ENCODE results near the gene HDAC4.

HDAC4 gene

DNA sequence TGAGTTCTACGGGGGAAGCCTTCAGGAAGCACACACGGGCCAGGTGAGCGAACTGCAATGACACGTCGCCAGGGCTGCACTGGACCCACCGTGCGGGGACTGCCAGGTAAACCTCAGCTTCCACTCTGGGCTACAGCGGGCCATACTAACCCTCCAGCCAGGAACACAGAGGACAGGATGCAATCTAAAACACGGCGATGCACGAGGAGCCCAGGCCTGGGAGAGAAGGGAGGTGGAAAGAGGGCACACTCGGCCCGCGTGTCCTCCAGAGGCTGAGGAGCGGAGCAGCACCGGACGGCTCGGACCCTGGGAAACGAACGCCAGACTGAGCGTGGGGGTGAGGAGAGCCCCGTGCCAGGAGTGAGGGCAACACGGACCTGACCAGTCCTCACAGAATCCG is 69.3 kb downstream of the HDAC4 start:
- H3K9me3 ChIP-seq (ENCODE audit: insufficient read depth, low read depth, low read length): no peaks in the 10 kb centered on the region
- H3F3A ChIP-seq (ENCODE audit: low read depth): peaks cover 3% of the 10 kb centered on the region; the same call in 1 of the 2 replicates
- peak overlapping the region; percentile 80 for H3K4me2 ChIP-seq (ENCODE audit: low read depth, low read length, poor library complexity, severe bottlenecking)
- peak overlapping the region; percentile 71 for H3K4me3 ChIP-seq (ENCODE audit: low read length, poor library complexity, severe bottlenecking)
- peaks cover 55% of the 10 kb centered on the region; the same call in 1 of the 2 replicates for H3K79me2 ChIP-seq (ENCODE audit: insufficient read depth, low read length)
- H3K9me2 ChIP-seq (replicated peaks; ENCODE audit: low read depth, low read length): no peaks in the 10 kb centered on the region
- H2AFZ ChIP-seq (ENCODE audit: low read length): peak overlapping the region; percentile 41
- peak overlapping the region; percentile 60 for H3K9ac ChIP-seq (ENCODE audit: low read depth, low read length, poor library complexity, severe bottlenecking)
- no peaks in the 10 kb centered on the region for H4K20me1 ChIP-seq (ENCODE audit: insufficient read depth, low read length, poor library complexity, severe bottlenecking)
- H3K4me1 ChIP-seq (ENCODE audit: insufficient read depth, low read length, poor library complexity, severe bottlenecking): peaks cover 55% of the 10 kb centered on the region
- no peaks in the 10 kb centered on the region for H3K27me3 ChIP-seq (ENCODE audit: insufficient read depth, low read length, poor library complexity, severe bottlenecking)
- no peaks in the 10 kb centered on the region for H3K36me3 ChIP-seq (ENCODE audit: insufficient read depth, low read length)
- TF ChIP-seq, protein P1, sequence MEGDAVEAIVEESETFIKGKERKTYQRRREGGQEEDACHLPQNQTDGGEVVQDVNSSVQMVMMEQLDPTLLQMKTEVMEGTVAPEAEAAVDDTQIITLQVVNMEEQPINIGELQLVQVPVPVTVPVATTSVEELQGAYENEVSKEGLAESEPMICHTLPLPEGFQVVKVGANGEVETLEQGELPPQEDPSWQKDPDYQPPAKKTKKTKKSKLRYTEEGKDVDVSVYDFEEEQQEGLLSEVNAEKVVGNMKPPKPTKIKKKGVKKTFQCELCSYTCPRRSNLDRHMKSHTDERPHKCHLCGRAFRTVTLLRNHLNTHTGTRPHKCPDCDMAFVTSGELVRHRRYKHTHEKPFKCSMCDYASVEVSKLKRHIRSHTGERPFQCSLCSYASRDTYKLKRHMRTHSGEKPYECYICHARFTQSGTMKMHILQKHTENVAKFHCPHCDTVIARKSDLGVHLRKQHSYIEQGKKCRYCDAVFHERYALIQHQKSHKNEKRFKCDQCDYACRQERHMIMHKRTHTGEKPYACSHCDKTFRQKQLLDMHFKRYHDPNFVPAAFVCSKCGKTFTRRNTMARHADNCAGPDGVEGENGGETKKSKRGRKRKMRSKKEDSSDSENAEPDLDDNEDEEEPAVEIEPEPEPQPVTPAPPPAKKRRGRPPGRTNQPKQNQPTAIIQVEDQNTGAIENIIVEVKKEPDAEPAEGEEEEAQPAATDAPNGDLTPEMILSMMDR (conservative IDR thresholded peaks at IDR 0.05; ENCODE audit: low read length): no peak
- TF ChIP-seq EZH2phosphoT487 (IDR thresholded peaks at IDR 0.05; ENCODE audit: borderline replicate concordance): no peak

DNA sequence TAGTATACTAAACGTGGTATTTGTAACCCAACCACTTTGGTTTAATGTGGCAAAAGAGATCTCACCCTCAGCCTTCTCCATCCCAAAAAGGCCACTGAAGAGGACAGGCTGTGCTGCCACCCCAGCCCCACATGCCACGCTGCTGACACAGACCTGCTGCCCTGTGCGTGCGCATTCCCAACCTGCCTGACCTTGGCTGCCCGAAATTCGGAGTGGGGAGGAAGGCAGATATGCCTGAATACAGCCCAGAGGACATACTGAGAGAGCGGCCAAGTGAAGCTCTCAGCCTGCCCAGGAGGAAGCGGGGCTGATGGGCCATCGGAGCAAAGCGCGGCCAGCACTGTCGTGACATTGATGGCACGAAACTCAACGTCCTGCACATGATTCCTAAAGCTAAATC is 70.0 kb downstream of the HDAC4 start:
- peaks cover 57% of the 10 kb centered on the region; the same call in 1 of the 2 replicates for H3K79me2 ChIP-seq (ENCODE audit: insufficient read depth, low read length)
- H3K4me3 ChIP-seq (ENCODE audit: low read length, poor library complexity, severe bottlenecking): peak overlapping the region; percentile 71
- H3K27me3 ChIP-seq (ENCODE audit: insufficient read depth, low read length, poor library complexity, severe bottlenecking): no peaks in the 10 kb centered on the region
- TF ChIP-seq EZH2phosphoT487 (IDR thresholded peaks at IDR 0.05; ENCODE audit: borderline replicate concordance): no peak
- TF ChIP-seq, protein P1 (conservative IDR thresholded peaks at IDR 0.05; ENCODE audit: low read length): no peak
- H3K4me2 ChIP-seq (ENCODE audit: low read depth, low read length, poor library complexity, severe bottlenecking): peak overlapping the region; percentile 80
- peaks cover 63% of the 10 kb centered on the region for H3K4me1 ChIP-seq (ENCODE audit: insufficient read depth, low read length, poor library complexity, severe bottlenecking)
- H3F3A ChIP-seq (ENCODE audit: low read depth): peaks cover 6% of the 10 kb centered on the region; the same call in 1 of the 2 replicates
- no peaks in the 10 kb centered on the region for H3K9me2 ChIP-seq (replicated peaks; ENCODE audit: low read depth, low read length)
- H2AFZ ChIP-seq (ENCODE audit: low read length): peak overlapping the region; percentile 41
- H3K36me3 ChIP-seq (ENCODE audit: insufficient read depth, low read length): no peaks in the 10 kb centered on the region
- H3K9me3 ChIP-seq (ENCODE audit: insufficient read depth, low read depth, low read length): no peaks in the 10 kb centered on the region
- no peaks in the 10 kb centered on the region for H4K20me1 ChIP-seq (ENCODE audit: insufficient read depth, low read length, poor library complexity, severe bottlenecking)
- H3K9ac ChIP-seq (ENCODE audit: low read depth, low read length, poor library complexity, severe bottlenecking): peak overlapping the region; percentile 60

DNA sequence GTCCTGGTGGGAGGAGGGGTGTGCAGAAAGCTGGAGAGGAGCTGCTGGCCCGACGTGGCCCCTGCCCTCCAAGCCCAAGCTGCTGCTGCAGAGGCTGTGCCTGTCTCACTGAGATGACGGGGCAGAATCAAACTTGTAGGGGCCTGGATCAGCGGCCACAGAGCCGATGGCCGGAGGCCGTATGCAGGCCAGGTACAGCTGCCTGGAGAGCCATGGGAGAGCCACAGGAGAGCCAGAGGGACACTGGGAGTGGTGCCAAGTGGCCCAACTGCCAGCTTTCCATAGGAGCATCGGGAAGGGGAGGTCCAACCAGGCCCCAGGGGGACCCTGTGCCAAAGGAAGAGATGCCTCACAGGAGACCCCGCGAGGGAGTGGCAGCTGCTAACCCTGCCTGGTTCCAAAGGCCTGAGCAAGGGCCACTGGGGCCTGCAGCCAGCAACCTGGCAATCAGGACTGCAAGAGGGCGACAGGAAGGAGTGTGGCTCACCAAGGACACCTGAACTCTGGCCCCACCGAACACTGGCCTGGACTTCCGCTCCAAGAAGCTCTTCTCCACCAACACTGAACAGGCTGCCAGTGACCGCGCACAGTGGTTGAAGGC is 70.7 kb downstream of the HDAC4 start:
- Histone ChIP-seq H3K9me2 (replicated peaks; ENCODE audit: low read depth, low read length) (no peaks in the 10 kb centered on the region), H3F3A (ENCODE audit: low read depth) (peaks cover 6% of the 10 kb centered on the region; the same call in 1 of the 2 replicates), H3K4me3 (ENCODE audit: low read length, poor library complexity, severe bottlenecking) (no peak overlapping the region), H3K79me2 (ENCODE audit: insufficient read depth, low read length) (peaks cover 63% of the 10 kb centered on the region; the same call in 1 of the 2 replicates), H4K20me1 (ENCODE audit: insufficient read depth, low read length, poor library complexity, severe bottlenecking) (no peaks in the 10 kb centered on the region), H3K4me1 (ENCODE audit: insufficient read depth, low read length, poor library complexity, severe bottlenecking) (peaks cover 67% of the 10 kb centered on the region), H3K4me2 (ENCODE audit: low read depth, low read length, poor library complexity, severe bottlenecking) (no peak overlapping the region), H3K36me3 (ENCODE audit: insufficient read depth, low read length) (no peaks in the 10 kb centered on the region), H3K27me3 (ENCODE audit: insufficient read depth, low read length, poor library complexity, severe bottlenecking) (no peaks in the 10 kb centered on the region), H3K9ac (ENCODE audit: low read depth, low read length, poor library complexity, severe bottlenecking) (peak overlapping the region; percentile 60), H3K9me3 (ENCODE audit: insufficient read depth, low read depth, low read length) (no peaks in the 10 kb centered on the region), H2AFZ (ENCODE audit: low read length) (no peak overlapping the region)
- TF ChIP-seq EZH2phosphoT487 (IDR thresholded peaks at IDR 0.05; ENCODE audit: borderline replicate concordance): no peak
- TF ChIP-seq, protein P1 (conservative IDR thresholded peaks at IDR 0.05; ENCODE audit: low read length): no peak

Measured in Loucy (cell line).